HL-60 (cell line): Measurements from ENCODE around the gene TRPV4.

ENCODE experiments used
- GABPA ChIP-seq: IDR thresholded peaks from 2 replicates; pipeline ENCODE4 v1.6.1; 2012; ENCODE audit warnings: low read depth
- POLR2AphosphoS5 ChIP-seq: IDR thresholded peaks from 2 replicates; pipeline ENCODE4 v1.6.1; 2012; ENCODE audit warnings: low read depth
- SPI1 ChIP-seq: IDR thresholded peaks from 2 replicates; pipeline ENCODE4 v1.6.1; 2012; ENCODE audit warnings: low read depth, mild to moderate bottlenecking, borderline replicate concordance
- TF ChIP-seq, protein P1 (sequence below): IDR thresholded peaks from one replicate; pipeline ENCODE4 v1.5.1; 2011; ENCODE audit warnings: low read length, control low read depth, inconsistent platforms; ENCODE audit not compliant: insufficient read depth
- TF ChIP-seq, protein P2 (sequence below): IDR thresholded peaks from 2 replicates; pipeline ENCODE4 v1.6.1; 2012; ENCODE audit warnings: low read depth; ENCODE audit not compliant: insufficient replicate concordance

DNA sequence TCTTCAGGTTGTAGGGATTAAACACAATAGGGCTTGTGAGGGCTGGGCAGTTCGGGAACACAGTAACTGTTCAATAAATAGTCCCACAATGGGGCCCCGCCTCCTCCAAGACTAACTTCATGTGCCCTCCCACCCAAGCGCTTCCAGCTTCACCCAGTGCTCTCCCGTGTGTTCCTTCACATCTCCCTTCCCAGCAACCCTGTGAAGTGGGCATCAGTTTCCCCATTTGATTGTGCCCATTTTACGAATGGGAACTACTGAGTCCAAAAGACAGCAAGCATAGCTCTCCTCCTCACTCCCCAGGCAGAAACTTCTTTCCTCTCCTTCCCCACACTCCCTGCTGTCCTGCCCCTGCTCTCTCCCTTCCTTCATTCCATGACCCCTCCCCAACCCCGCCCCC, 6.2 kb upstream of the TRPV4 start:
- TF ChIP-seq, protein P1, sequence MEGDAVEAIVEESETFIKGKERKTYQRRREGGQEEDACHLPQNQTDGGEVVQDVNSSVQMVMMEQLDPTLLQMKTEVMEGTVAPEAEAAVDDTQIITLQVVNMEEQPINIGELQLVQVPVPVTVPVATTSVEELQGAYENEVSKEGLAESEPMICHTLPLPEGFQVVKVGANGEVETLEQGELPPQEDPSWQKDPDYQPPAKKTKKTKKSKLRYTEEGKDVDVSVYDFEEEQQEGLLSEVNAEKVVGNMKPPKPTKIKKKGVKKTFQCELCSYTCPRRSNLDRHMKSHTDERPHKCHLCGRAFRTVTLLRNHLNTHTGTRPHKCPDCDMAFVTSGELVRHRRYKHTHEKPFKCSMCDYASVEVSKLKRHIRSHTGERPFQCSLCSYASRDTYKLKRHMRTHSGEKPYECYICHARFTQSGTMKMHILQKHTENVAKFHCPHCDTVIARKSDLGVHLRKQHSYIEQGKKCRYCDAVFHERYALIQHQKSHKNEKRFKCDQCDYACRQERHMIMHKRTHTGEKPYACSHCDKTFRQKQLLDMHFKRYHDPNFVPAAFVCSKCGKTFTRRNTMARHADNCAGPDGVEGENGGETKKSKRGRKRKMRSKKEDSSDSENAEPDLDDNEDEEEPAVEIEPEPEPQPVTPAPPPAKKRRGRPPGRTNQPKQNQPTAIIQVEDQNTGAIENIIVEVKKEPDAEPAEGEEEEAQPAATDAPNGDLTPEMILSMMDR, result no peak
- TF ChIP-seq, protein P2, sequence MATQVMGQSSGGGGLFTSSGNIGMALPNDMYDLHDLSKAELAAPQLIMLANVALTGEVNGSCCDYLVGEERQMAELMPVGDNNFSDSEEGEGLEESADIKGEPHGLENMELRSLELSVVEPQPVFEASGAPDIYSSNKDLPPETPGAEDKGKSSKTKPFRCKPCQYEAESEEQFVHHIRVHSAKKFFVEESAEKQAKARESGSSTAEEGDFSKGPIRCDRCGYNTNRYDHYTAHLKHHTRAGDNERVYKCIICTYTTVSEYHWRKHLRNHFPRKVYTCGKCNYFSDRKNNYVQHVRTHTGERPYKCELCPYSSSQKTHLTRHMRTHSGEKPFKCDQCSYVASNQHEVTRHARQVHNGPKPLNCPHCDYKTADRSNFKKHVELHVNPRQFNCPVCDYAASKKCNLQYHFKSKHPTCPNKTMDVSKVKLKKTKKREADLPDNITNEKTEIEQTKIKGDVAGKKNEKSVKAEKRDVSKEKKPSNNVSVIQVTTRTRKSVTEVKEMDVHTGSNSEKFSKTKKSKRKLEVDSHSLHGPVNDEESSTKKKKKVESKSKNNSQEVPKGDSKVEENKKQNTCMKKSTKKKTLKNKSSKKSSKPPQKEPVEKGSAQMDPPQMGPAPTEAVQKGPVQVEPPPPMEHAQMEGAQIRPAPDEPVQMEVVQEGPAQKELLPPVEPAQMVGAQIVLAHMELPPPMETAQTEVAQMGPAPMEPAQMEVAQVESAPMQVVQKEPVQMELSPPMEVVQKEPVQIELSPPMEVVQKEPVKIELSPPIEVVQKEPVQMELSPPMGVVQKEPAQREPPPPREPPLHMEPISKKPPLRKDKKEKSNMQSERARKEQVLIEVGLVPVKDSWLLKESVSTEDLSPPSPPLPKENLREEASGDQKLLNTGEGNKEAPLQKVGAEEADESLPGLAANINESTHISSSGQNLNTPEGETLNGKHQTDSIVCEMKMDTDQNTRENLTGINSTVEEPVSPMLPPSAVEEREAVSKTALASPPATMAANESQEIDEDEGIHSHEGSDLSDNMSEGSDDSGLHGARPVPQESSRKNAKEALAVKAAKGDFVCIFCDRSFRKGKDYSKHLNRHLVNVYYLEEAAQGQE, result no peak
- TF ChIP-seq POLR2AphosphoS5, result no peak
- no peak for TF ChIP-seq SPI1
- TF ChIP-seq GABPA, result no peak
